Gastroesophageal sphincter (tissue), 3 donors: ENCODE measurements around the gene THAP9.

ENCODE experiments used
- POLR2A ChIP-seq, 2 donors: fragments of 450-650 bp; IDR thresholded peaks; one replicate each; pipeline ENCODE4 v1.6.1; 2017; ENCODE audit warnings: antibody characterized with exemption in 2 of 2, mild to moderate bottlenecking in 2 of 2, moderate library complexity in 1 of 2
- TF ChIP-seq, protein P1 (sequence below), 4 experiments: fragments of 200-600 bp in 2 of 4; fragments of 450-650 bp in 2 of 4; sonication (generic) in 1 of 4; IDR thresholded peaks; one replicate each; pipeline ENCODE4 v1.5.1; 2017 to 2019; ENCODE audit warnings: antibody characterized with exemption in 4 of 4, mild to moderate bottlenecking in 2 of 4, moderate library complexity in 2 of 4

- TF ChIP-seq, protein P1, sequence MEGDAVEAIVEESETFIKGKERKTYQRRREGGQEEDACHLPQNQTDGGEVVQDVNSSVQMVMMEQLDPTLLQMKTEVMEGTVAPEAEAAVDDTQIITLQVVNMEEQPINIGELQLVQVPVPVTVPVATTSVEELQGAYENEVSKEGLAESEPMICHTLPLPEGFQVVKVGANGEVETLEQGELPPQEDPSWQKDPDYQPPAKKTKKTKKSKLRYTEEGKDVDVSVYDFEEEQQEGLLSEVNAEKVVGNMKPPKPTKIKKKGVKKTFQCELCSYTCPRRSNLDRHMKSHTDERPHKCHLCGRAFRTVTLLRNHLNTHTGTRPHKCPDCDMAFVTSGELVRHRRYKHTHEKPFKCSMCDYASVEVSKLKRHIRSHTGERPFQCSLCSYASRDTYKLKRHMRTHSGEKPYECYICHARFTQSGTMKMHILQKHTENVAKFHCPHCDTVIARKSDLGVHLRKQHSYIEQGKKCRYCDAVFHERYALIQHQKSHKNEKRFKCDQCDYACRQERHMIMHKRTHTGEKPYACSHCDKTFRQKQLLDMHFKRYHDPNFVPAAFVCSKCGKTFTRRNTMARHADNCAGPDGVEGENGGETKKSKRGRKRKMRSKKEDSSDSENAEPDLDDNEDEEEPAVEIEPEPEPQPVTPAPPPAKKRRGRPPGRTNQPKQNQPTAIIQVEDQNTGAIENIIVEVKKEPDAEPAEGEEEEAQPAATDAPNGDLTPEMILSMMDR (IDR thresholded peaks at IDR 0.05) = no peak
- TF ChIP-seq POLR2A (IDR thresholded peaks at IDR 0.05) = no peak
Measured at GRCh38 chr4:82868572-82868971, 32.0 kb upstream of the THAP9 start.
